ENCODE measurements around the gene FGFR3.

DNA sequence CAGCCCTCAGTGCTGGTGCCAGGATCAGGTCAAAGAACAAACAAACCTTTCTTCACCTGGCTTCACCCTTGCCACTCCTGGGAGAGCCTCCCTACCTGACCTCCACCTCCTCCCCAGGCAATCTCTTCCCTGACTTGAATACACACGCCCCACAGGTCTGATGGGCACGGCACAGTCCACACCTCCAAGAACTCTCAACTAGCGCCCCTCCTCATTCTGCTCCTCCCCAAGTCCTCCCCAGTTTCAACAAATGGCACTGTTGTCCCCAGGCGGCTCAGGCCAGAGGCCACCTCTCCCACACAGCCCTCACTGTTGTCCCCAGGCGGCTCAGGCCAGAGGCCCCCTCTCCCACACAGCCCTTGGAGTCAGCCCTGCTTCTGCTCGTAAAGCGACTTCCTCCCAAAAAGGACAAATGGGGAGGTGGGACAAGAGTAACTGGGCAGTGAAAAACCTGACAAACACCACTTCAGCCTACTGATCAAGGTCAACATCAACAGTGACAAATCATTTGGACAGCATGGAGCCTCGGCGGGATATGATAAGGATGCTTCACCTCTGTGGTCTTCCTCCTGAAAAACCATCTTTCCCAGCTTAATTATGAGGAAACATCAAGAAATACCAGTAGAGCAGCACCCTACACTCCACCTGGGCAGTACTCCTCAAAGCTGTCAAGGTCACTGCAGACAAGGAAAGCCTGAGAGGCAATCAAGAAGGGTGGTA is 60.0 kb downstream of the FGFR3 start:
- TF ChIP-seq POLR2A (IDR thresholded peaks at IDR 0.05), result no peak
- TF ChIP-seq, protein P1, sequence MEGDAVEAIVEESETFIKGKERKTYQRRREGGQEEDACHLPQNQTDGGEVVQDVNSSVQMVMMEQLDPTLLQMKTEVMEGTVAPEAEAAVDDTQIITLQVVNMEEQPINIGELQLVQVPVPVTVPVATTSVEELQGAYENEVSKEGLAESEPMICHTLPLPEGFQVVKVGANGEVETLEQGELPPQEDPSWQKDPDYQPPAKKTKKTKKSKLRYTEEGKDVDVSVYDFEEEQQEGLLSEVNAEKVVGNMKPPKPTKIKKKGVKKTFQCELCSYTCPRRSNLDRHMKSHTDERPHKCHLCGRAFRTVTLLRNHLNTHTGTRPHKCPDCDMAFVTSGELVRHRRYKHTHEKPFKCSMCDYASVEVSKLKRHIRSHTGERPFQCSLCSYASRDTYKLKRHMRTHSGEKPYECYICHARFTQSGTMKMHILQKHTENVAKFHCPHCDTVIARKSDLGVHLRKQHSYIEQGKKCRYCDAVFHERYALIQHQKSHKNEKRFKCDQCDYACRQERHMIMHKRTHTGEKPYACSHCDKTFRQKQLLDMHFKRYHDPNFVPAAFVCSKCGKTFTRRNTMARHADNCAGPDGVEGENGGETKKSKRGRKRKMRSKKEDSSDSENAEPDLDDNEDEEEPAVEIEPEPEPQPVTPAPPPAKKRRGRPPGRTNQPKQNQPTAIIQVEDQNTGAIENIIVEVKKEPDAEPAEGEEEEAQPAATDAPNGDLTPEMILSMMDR (IDR thresholded peaks at IDR 0.05 in 8 of 11, conservative IDR thresholded peaks at IDR 0.05 in 3 of 11), result no peak
